Fibroblast of villous mesenchyme (primary cell): ENCODE measurements around the gene BCAT1. TPM values are rescaled to one million over a fixed set of nuclear protein-coding genes. Genes with fewer than 3 reads are reported as not detected.
A peak's percentile ranks its signal among the peaks of the same experiment; 100 is the strongest.
"Not testable (repeated sequence)": the region's sequence is repeated elsewhere in the genome, so short reads cannot be mapped to it uniquely, and the experiment has no call there.

Experiments used
- DNase-seq: peaks from one replicate; pipeline ENCODE4 v3.0.0-alpha.2; 2010; ENCODE audit warnings: low read depth
- H3K4me3 ChIP-seq: 2 replicates; pipeline ENCODE4 v1.5.1; 2011; ENCODE audit warnings: low read depth, mild to moderate bottlenecking, low read length
- CTCF ChIP-seq: IDR thresholded peaks from 2 replicates; pipeline ENCODE4 v1.5.1; 2012; ENCODE audit warnings: low read depth, mild to moderate bottlenecking, low read length; ENCODE audit not compliant: insufficient read depth
- total RNA-seq: library from RNA; depleted of rRNA; stranded (reverse); fragments of >200 nt; gene quantifications from 2 replicates; pipeline ENCODE4 v1.2.3, GENCODE V29; 2012

The BCAT1 gene
- total RNA-seq, 1 donor, result 199 TPM

GRCh38 chr12:24880732-24881131 lies 68.2 kb downstream of the BCAT1 start:
- no peak for TF ChIP-seq CTCF
- no peak overlapping the region for H3K4me3 ChIP-seq
- no peak for DNase-seq

GRCh38 chr12:24879644-24880043 lies 69.3 kb downstream of the BCAT1 start:
- DNase-seq, result no peak
- no peak overlapping the region for H3K4me3 ChIP-seq
- no peak for TF ChIP-seq CTCF

- no peak overlapping the region for H3K4me3 ChIP-seq
- no peak for DNase-seq
- TF ChIP-seq CTCF, result no peak
Measured at GRCh38 chr12:24875014-24875413, 73.9 kb downstream of the BCAT1 start.

GRCh38 chr12:24872211-24872610 lies 76.7 kb downstream of the BCAT1 start:
- TF ChIP-seq CTCF, result no peak
- DNase-seq, result no peak
- no peak overlapping the region for H3K4me3 ChIP-seq

GRCh38 chr12:24866139-24866538 lies 82.8 kb downstream of the BCAT1 start:
- DNase-seq, H3K4me3 ChIP-seq: not testable (repeated sequence)

- DNase-seq, result peak; percentile 44
- TF ChIP-seq CTCF, result no peak
Measured at GRCh38 chr12:24864796-24865125, 84.1 kb downstream of the BCAT1 start.

GRCh38 chr12:24861766-24862540 lies 86.9 kb downstream of the BCAT1 start:
- H3K4me3 ChIP-seq, result no peak overlapping the region
- peak; percentile 86 for DNase-seq
- TF ChIP-seq CTCF, result no peak

More at GRCh38 chr12:24864796-24865125, 84.1 kb downstream of the BCAT1 start:
- H3K4me3 ChIP-seq, result no peak overlapping the region
